ENCODE results near the gene NLRP5. TPM values are rescaled to one million over a fixed set of nuclear protein-coding genes. Genes with fewer than 3 reads are reported as not detected.
"Not testable (repeated sequence)": the region's sequence is repeated elsewhere in the genome, so short reads cannot be mapped to it uniquely, and the experiment has no call there.

Gene NLRP5
- total RNA-seq (ENCODE audit: insufficient read depth, low replicate concordance): 0.24 TPM

DNA sequence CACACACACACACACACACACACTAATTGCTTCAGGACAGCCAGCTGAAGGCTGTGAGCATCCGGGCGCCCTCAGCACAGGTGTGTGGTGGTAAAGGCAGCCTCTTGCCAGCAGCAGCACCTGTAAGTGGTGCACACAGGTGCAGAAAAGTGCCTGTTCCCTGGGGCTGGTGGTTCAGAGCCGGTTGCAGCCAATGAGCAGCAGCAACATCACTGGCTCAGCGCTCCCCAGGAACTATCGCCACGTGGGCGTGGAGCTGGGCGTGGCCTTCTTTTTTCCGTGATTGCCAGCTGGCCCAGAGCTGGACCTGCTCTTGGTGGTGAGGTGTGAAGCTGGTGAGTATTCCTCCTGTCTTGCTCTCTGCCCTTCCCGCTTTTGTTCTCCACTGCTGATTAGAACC is at the start of gene NLRP5:
Gene NLRP5, plus strand, starts transcription at position 289 of the 400 bp plus-strand sequence.
- no peak for DNase-seq (ENCODE audit: low spot score)

- DNase-seq (ENCODE audit: low spot score): no peak
Measured at GRCh38 chr19:55939206-55939605, 47.4 kb upstream of the NLRP5 start.

- DNase-seq (ENCODE audit: low spot score): no peak
Measured at GRCh38 chr19:55940306-55940705, 46.3 kb upstream of the NLRP5 start.

- DNase-seq (ENCODE audit: low spot score): no peak
Measured at GRCh38 chr19:55947532-55947931, 39.0 kb upstream of the NLRP5 start, which contains the start of gene NLRP8. Gene NLRP8, plus strand, starts transcription at chr19:55947832.

DNA sequence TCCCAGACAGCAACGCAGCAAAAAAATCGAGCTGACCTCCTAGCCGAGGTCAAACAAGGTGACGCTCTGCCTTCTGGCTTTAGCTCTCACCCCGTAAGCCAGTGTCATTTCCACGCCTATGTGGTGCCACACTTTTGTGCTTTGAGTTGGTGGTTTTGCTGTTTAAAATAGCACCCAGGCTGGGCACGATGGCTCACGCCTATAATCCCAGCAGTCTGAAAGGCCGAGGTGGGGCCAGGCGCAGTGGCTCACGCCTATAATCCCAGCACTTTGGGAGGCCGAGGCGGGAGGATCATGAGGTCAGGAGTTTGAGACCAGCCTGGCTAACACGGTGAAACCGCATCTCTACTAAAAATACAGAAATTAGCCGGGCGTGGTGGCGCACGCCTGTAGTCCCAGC is 36.0 kb upstream of the NLRP5 start:
- DNase-seq (ENCODE audit: low spot score): not testable (repeated sequence)

GRCh38 chr19:55956431-55956830 is 30.1 kb upstream of the NLRP5 start:
- no peak for DNase-seq (ENCODE audit: low spot score)

- no peak for DNase-seq (ENCODE audit: low spot score)
Measured at GRCh38 chr19:55958356-55958755, 28.2 kb upstream of the NLRP5 start.

- no peak for DNase-seq (ENCODE audit: low spot score)
Measured at GRCh38 chr19:55959996-55960675, 26.4 kb upstream of the NLRP5 start.

- DNase-seq (ENCODE audit: low spot score): no peak
Measured at GRCh38 chr19:55962186-55962585, 24.4 kb upstream of the NLRP5 start.

DNA sequence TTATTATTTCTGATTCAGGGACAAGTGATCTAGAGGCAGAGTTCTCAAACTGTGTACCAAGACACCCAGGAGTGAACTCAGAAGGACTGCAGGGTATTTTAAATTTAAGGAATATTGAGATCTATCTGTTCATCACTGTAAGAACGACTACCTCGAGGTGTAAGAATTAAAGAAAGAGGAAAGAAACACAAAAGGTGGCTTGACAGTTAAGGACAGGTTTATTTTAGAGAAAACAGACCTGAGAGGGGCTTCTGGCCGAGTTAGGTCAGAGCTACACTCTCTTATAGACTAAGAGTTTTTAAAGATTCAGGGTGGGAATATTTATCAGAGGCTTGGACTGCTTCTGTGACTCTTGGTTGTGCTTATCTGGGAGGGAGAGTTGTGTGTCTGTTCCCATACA is 12.6 kb upstream of the NLRP5 start:
- no peak for DNase-seq (ENCODE audit: low spot score)

GRCh38 chr19:55980415-55980814 is 6.2 kb upstream of the NLRP5 start:
- DNase-seq (ENCODE audit: low spot score): no peak

DNA sequence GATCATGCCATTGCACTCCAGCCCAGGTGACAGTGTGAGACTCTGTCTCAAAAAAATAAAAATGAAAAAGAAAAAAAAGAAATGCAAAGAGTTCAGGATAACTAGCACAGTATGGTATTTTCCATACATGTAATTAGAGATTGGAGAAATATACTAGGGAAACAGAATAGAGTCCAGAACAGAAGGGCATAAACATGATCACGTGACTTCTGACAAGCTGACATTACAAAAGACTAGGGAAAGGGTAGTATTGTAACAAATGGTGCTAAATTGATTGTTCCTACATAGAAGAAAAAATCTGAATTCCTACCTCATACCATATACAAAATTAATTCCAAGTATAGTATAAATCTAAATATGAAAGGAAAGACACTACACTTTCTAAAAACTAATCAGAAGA is 1.3 kb upstream of the NLRP5 start:
- no peak for DNase-seq (ENCODE audit: low spot score)

DNA sequence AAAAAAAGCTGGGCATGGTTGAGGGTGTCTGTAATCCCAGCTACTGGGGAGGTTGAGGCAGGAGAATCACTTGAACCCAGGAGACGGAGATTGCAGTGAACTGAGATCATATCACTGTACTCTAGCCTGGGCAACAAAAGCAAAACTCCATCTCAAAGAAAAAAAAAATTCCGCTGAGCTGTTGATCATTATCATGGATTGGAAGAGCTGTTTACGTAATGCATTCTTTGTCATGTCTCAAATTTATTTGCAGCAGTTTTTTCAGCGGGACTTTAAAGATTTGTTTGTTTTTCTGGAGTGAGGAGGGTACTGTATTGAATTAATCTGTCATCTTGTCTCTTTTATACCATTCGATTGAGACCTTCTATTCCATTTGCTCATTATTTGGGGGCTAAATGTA is 4.3 kb downstream of the NLRP5 start:
- no peak for DNase-seq (ENCODE audit: low spot score)

- no peak for DNase-seq (ENCODE audit: low spot score)
Measured at GRCh38 chr19:55993492-55993891, 6.9 kb downstream of the NLRP5 start.

DNA sequence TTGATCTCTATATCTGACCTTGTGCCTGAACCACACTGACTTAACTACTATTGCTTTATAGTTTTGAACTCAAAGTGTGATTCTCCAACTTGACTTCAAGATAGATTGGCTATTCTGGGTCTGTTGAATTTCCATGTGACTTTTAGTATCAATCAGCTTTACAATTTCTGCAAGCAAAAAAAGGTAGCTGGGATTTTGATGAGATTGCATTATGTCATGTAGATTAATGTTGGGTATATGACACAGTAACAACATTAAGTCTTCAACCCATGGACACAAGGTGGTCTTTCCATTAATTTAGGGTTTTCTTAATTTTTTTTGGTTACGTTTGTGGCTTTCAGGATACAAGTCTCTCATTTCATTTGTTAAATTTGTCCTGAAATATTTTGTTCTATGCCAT is 28.2 kb downstream of the NLRP5 start:
- DNase-seq (ENCODE audit: low spot score): no peak

DNA sequence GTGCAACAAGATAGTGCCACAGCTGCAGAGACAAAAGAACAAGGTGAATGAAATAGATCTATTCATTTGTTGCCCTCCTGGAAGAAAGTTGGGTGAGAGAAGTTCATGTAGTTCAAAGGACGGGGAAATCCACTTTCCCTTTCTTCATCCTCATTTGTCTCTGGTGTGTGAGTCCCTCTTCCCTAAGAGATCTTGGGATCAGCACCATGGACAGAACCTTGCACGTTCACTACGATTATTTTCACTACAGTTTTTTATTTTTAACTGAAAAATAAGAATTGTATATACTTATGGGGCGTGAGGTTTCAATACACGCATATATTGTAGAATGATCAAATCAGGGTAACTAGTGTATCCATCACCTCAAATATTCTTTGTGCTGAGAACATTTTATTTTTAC is 29.2 kb downstream of the NLRP5 start:
- no peak for DNase-seq (ENCODE audit: low spot score)

GRCh38 chr19:56019325-56019724 is 32.8 kb downstream of the NLRP5 start:
- DNase-seq (ENCODE audit: low spot score): not testable (repeated sequence)

DNA sequence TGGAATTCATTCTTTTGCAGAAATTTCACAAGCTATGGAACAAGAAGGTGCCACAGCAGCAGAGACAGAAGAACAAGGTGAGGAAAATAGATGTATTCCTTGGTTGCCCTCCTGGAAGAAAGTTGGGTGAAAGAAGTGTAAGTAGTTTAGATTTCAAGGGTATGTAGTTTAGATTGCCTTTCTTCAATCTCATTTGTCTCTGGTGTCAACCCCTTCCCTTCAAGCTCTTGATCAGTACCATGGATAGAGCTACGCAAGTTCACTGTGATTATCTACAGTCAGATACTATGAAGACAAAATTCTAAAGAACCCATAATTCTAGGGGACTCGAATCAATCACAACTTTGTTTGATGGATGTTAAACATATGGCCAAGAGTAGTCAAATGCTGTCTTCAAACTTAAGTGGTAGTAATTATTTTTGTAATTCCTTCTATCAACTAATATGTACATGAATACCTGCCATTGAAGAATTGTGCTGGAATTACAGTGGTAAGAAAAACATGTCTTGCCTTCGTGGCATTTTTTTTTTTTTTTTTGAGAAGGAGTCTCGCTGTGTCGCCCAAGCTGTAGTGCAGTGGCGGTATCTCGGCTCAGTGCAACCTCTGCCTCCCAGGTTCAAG is 33.9 kb downstream of the NLRP5 start:
- not testable (repeated sequence) for DNase-seq (ENCODE audit: low spot score)

- no peak for DNase-seq (ENCODE audit: low spot score)
Measured at GRCh38 chr19:56026769-56027168, 40.2 kb downstream of the NLRP5 start.

GRCh38 chr19:56053596-56053995 is 67.0 kb downstream of the NLRP5 start:
- no peak for DNase-seq (ENCODE audit: low spot score)

GRCh38 chr19:56066152-56067023 is 79.8 kb downstream of the NLRP5 start:
- DNase-seq (ENCODE audit: low spot score): peak; percentile 46

GRCh38 chr19:56069642-56070041 is 83.1 kb downstream of the NLRP5 start:
- DNase-seq (ENCODE audit: low spot score): no peak

Data from umbilical cord (tissue), 2 donors.